Astrocyte of the spinal cord (primary cell): ENCODE results near the gene CALN1.

ENCODE experiments used
- DNase-seq: peaks from one replicate; pipeline ENCODE4 v3.0.0; 2011; ENCODE audit warnings: low read depth, low spot score
- H3K4me3 ChIP-seq: 2 replicates; pipeline ENCODE4 v1.5.1; 2011; ENCODE audit warnings: low read depth, mild to moderate bottlenecking, low read length, moderate library complexity
- in situ Hi-C: cut with HindIII; loops from 2 replicates; pipeline ENCODE4 v1.10.0; 2017; ENCODE audit warnings: low sequenced_read_pairs
- TF ChIP-seq, protein P1 (sequence below): IDR thresholded peaks from 2 replicates; pipeline ENCODE4 v1.5.1; 2012; ENCODE audit warnings: low read depth, mild to moderate bottlenecking, low read length, inconsistent platforms

CALN1 gene

DNA sequence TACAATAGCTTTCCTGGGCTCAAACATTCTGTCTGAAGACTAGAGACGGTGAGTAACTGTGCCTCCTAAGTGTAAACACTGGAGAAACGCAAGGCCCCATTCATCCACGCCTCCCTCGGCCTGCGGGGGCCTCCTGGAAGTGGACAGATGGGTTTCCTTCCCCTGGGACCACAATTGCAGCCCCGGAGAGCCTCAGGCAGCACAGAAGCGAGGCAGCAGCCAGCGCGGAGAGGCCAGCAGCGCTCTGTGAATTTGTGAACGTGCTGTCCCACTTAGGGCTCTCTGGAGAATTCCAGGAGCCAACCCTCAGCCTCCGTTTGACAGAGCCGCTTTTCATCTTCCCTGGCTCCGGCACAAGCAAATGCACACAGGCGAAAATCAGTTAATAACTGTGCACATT, 23.2 kb upstream of the CALN1 start:
- in situ Hi-C loops: no loop called here
- DNase-seq: no peak
- TF ChIP-seq, protein P1, sequence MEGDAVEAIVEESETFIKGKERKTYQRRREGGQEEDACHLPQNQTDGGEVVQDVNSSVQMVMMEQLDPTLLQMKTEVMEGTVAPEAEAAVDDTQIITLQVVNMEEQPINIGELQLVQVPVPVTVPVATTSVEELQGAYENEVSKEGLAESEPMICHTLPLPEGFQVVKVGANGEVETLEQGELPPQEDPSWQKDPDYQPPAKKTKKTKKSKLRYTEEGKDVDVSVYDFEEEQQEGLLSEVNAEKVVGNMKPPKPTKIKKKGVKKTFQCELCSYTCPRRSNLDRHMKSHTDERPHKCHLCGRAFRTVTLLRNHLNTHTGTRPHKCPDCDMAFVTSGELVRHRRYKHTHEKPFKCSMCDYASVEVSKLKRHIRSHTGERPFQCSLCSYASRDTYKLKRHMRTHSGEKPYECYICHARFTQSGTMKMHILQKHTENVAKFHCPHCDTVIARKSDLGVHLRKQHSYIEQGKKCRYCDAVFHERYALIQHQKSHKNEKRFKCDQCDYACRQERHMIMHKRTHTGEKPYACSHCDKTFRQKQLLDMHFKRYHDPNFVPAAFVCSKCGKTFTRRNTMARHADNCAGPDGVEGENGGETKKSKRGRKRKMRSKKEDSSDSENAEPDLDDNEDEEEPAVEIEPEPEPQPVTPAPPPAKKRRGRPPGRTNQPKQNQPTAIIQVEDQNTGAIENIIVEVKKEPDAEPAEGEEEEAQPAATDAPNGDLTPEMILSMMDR: no peak
- no peak overlapping the region for H3K4me3 ChIP-seq

DNA sequence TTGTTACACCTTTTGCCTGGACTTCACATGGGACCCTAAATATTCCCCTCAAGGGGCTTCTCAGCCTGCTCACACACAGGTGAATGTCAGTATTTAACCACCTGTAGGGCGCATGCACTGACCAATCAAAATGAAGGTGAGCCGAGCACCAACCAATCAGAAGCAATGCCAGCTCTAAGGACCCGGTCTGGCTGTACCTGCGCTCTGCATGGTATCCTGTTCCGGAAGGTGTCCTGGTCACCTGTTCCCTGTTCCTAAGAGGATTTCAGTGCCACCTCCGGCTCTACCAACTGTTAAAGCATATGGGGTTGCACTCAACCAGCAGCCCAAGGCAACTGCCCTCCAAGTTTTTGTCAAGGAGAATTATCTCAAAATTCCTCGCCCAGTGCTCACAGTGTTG, 18.4 kb upstream of the CALN1 start:
- no peak overlapping the region for H3K4me3 ChIP-seq
- TF ChIP-seq, protein P1: no peak
- DNase-seq: no peak
- in situ Hi-C loops: no loop called here

DNA sequence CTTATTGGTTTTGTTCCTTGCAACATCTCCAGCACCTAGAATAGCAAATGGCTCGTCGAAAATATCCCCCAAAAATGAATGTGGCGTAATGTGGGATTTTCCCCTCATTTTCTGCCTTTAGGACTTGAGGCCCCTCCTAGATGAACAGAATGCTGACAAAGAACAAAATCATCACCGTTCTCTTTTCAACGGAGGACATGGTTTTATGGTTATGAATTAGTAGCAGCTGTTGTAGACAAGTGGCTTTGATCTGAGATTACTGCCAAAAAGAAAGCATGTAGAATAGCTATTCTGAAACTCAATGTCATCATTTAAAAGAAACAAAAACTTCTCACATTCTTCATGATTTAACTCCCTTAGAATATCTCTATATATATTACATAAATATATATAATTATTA, 17.2 kb upstream of the CALN1 start:
- no peak overlapping the region for H3K4me3 ChIP-seq
- TF ChIP-seq, protein P1: no peak
- DNase-seq: no peak
- in situ Hi-C loops: no loop called here

DNA sequence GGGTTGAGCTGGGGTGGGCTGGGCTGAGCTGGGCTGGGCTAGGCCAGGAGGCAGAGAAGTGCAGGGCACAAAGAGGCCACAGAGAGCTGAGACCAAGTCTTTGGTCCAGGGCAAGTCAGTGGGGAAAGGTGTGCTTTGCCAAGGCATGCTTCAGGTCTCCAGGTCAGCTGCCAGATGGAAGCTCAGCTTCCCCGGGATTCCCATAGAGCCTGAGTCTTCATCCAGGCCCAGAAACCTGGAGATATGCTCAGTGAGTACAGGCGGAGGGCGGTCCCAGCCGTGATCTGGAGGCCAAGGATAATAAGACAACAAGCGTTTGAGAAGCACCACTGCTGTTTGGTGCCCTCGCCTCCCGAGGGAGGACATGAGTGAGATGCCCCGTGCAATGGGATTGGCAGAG, 4.7 kb upstream of the CALN1 start:
- DNase-seq: no peak
- no peak overlapping the region for H3K4me3 ChIP-seq
- in situ Hi-C loops: no loop called here
- TF ChIP-seq, protein P1: no peak

DNA sequence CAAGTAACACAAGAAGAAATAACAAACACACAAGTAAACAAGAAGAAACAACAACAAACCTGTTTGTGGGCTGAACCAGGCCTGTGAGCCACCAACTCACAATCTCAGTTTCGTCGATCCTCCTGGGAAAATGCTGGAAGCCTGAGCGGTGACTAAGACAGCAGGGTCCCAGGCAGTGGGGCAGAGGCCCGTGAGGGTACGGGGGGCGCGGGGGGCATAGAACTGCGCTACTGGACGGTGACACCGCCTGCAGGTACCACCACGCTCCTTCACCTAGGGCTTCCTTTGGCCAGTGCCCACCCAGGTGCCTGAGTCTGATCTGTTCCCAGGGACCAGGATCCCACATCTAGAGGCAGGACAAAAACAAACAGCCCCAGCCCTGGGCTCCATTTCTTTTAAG, 3.4 kb upstream of the CALN1 start:
- no peak overlapping the region for H3K4me3 ChIP-seq
- DNase-seq: no peak
- in situ Hi-C loops: no loop called here
- TF ChIP-seq, protein P1: no peak

DNA sequence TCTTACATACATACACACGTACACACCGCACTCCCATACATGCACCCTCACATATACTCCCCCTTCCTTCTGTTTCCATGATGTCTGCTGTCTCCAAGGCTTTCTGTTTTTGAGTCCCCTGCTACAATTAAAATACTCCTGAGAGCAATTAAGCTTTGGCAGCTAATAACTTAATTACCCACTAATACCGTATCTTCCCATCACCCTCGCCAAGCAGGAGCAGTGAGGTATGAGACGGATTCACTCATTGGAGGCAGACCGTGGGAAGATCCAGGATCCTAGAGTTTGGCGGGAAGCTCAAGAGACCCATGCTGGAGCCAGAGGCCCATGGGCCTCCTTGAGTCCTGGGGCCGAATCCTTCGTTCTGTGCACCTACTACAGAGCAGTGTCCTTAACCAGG, 1.7 kb upstream of the CALN1 start:
- H3K4me3 ChIP-seq: no peak overlapping the region
- TF ChIP-seq, protein P1: no peak
- no peak for DNase-seq
- in situ Hi-C loops: no loop called here

DNA sequence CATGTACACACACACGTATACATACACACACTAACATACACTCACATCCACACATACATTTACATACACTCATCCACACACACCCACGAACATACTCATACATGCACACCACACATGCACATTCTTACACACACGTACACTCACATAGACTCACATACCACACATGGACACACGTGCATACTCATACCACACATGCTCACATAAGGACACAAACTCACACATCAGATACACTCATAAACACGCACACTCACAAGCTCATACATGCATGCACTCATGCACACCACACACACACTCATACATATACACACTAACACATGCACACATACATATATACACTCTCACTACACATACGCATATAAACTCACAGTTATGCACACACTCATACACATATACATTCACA, 1.2 kb upstream of the CALN1 start:
- in situ Hi-C loops: no loop called here
- no peak overlapping the region for H3K4me3 ChIP-seq
- TF ChIP-seq, protein P1: no peak
- no peak for DNase-seq
